Neural crest cell (in vitro differentiated cells): ENCODE results near the gene PARM1. TPM values are rescaled to one million over a fixed set of nuclear protein-coding genes. Genes with fewer than 3 reads are reported as not detected.

Source experiments
- DNase-seq: peaks from one replicate; pipeline ENCODE4 v3.0.0; 2021; ENCODE audit warnings: low read depth, mixed read lengths, low spot score
- H3K27ac Mint-ChIP-seq: one replicate; pipeline ENCODE4 v1.8.0; 2021; ENCODE audit warnings: mild to moderate bottlenecking, mixed read lengths; ENCODE audit not compliant: unreplicated experiment
- H3K27me3 Mint-ChIP-seq: 2 replicates; pipeline ENCODE4 v1.8.0; 2021; ENCODE audit warnings: low read depth, mild to moderate bottlenecking, mixed read lengths
- H3K36me3 Mint-ChIP-seq: 2 replicates; pipeline ENCODE4 v1.8.0; 2021; ENCODE audit warnings: low read depth, mild to moderate bottlenecking, mixed read lengths
- H3K4me1 Mint-ChIP-seq: 2 replicates; pipeline ENCODE4 v1.8.0; 2021; ENCODE audit warnings: mixed read lengths
- H3K4me3 Mint-ChIP-seq: one replicate; pipeline ENCODE4 v1.8.0; 2021; ENCODE audit warnings: mild to moderate bottlenecking, mixed read lengths
- H3K9me3 Mint-ChIP-seq: 2 replicates; pipeline ENCODE4 v1.8.0; 2021; ENCODE audit warnings: mixed read lengths
- CTCF ChIP-seq: fragments of 200-600 bp; sonication (generic); conservative IDR thresholded peaks from 2 replicates; pipeline ENCODE4 v1.5.0; 2021; ENCODE audit warnings: antibody characterized with exemption, mild to moderate bottlenecking
- total RNA-seq: library from RNA; stranded (reverse); gene quantifications from 2 replicates; pipeline ENCODE4 v1.2.1, GENCODE V29; 2021

PARM1 gene
- total RNA-seq, 1 donor from 2014 or later = 0.96 TPM

- H3K36me3 Mint-ChIP-seq = no peaks in the 10 kb centered on the region
- DNase-seq = no peak
- H3K9me3 Mint-ChIP-seq = no peaks in the 10 kb centered on the region
- H3K27me3 Mint-ChIP-seq = no peaks in the 10 kb centered on the region
- no peaks in the 10 kb centered on the region for H3K4me1 Mint-ChIP-seq
- H3K4me3 Mint-ChIP-seq = no peak overlapping the region
- TF ChIP-seq CTCF = no peak
- H3K27ac Mint-ChIP-seq = no peak overlapping the region
These were observed 86.0 kb downstream of the PARM1 start for GRCh38 chr4:75018811-75019479.

- Mint-ChIP-seq H3K4me3 (no peak overlapping the region), H3K4me1 (no peaks in the 10 kb centered on the region), H3K27me3 (no peaks in the 10 kb centered on the region), H3K9me3 (no peaks in the 10 kb centered on the region), H3K36me3 (peaks cover 2% of the 10 kb centered on the region), H3K27ac (no peak overlapping the region)
- no peak for DNase-seq
- TF ChIP-seq CTCF = no peak
These were observed 92.5 kb downstream of the PARM1 start for GRCh38 chr4:75025431-75025830.

DNA sequence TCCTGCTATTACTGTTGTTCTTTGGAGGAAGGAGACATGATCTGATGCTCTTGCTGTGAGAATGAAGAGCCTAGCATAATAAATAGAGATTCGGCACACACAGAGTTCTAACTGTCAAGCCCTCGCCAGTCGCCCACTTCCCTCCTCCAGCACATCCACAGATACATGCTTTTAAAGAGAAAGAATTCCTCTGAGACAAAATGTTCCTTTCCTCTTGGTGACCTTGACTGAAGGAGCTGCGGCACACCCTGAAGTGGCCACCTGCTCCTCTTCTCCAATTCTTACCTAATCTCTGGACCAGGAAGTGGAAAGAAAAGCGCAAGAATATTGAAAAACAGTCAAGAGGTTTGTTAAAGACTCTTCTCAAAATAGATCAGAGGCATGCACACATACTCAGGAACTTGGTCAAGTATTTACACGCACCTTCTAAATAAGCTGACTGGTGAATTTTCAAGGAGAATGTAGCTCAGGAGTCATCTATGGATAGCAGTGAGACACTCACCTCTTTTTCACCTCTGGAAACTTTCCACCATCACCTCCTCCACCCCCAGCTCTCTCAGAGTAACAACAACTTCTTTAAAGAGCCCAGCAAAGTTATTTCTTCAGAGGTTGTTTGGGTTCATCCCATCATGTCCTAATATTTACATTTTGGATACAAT, 95.4 kb downstream of the PARM1 start:
- peaks cover 2% of the 10 kb centered on the region for H3K36me3 Mint-ChIP-seq
- H3K4me1 Mint-ChIP-seq = peaks cover 10% of the 10 kb centered on the region
- DNase-seq = no peak
- H3K27me3 Mint-ChIP-seq = no peaks in the 10 kb centered on the region
- no peak overlapping the region for H3K4me3 Mint-ChIP-seq
- no peak overlapping the region for H3K27ac Mint-ChIP-seq
- no peaks in the 10 kb centered on the region for H3K9me3 Mint-ChIP-seq
- no peak for TF ChIP-seq CTCF

DNA sequence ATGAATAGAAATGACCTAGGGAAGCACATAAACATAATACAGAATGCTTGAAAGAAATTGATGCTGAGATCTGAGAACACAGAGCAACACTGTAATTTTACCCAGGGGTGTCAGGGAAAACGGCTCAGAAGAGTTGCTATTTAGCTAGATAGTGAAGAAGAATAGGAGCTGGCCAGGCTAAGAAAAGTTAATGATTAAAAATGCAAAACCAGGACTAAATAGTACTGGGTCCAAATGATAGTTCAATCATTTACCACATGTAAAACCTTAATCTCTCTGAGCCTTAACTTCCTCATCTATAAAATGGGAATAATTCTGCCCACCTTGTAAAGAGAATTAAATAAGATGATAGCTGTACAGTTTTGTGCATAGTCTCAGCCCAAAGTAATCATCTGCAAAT, 97.1 kb downstream of the PARM1 start:
- Mint-ChIP-seq H3K36me3 (no peaks in the 10 kb centered on the region), H3K27me3 (no peaks in the 10 kb centered on the region)
- no peak for TF ChIP-seq CTCF

DNA sequence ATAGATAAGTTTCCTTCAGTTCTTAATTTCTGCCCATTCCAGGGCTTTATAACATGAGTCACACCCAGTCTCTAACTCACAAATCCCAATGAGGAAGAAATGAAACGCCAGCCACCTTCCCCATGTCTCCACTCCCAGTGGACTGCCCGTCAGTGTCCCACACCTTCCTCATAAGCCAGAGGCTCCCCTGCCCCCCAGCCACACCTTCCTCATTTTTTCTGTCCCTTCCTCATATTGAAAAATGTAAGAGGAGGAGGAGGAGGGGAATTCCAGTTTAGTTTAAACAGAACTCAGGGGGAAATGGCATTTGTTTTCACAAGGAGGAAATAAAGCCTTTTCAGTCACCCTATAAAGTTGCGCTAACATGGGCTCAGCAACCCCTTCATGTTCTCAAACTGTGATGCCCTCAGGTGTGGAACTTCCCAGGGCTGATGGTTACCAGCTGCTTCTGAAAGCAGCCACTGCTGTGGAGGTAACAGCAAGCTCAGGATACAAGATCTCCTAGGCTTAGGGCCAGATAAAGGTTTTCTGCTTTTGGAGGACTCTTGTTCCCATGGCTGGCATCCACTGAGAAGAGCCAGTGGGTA, 97.8 kb downstream of the PARM1 start:
- DNase-seq = no peak
- TF ChIP-seq CTCF = no peak
- Mint-ChIP-seq H3K27ac (no peak overlapping the region), H3K4me1 (peaks cover 28% of the 10 kb centered on the region), H3K4me3 (no peak overlapping the region), H3K27me3 (no peaks in the 10 kb centered on the region), H3K9me3 (peaks cover 5% of the 10 kb centered on the region), H3K36me3 (no peaks in the 10 kb centered on the region)

More for the DNA sequence above, 97.1 kb downstream of the PARM1 start:
- H3K4me1 Mint-ChIP-seq = peaks cover 24% of the 10 kb centered on the region
- DNase-seq = no peak
- peaks cover 5% of the 10 kb centered on the region for H3K9me3 Mint-ChIP-seq
- no peak overlapping the region for H3K4me3 Mint-ChIP-seq
- no peak overlapping the region for H3K27ac Mint-ChIP-seq
